ENCODE measurements around the gene BMPR1A. TPM values are rescaled to one million over a fixed set of nuclear protein-coding genes. Genes with fewer than 3 reads are reported as not detected.

BMPR1A gene
- total RNA-seq, 1 experiment from 2014 or later: 42.6 TPM

DNA sequence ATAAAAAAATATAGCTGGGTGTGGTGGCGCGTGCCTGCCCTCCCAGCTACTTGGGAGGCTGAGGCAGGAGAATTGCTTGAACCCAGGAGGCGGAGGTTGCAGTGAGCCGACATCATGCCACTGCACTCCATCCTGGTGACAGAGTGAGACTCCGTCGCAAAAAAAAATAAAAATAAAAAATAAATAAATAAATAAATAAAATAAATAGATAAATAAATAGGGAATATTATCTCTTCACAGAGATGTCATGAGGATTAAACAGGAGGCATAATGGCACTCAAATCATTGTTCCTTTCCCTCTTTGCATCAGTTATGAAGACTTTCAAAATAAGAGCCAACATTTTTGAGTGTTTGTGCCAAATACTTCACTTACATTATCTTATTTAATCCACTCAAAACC, 32.0 kb upstream of the BMPR1A start:
- no peaks in the 10 kb centered on the region for H4K20me1 ChIP-seq (ENCODE audit: insufficient read depth)
- H3K4me2 ChIP-seq (ENCODE audit: low read length): no peak overlapping the region
- H3K9me3 ChIP-seq (ENCODE audit: control insufficient read depth in 1 of 2, insufficient read depth in 1 of 2, low read depth in 1 of 2, low read length in 2 of 2): no peaks in the 10 kb centered on the region
- no peaks in the 10 kb centered on the region for H3K36me3 ChIP-seq (ENCODE audit: control insufficient read depth in 1 of 2, insufficient read depth in 2 of 2, low read length in 2 of 2)
- H3K27me3 ChIP-seq (ENCODE audit: insufficient read depth, low read length): no peaks in the 10 kb centered on the region
- H2AFZ ChIP-seq (ENCODE audit: low read depth, low read length, poor library complexity, severe bottlenecking): no peak overlapping the region
- ChIA-PET RAD21 (ENCODE audit: low non-redundant PET in 1 of 2, low total read pairs in 2 of 2, uncharacterized antibody in 2 of 2, unreplicated experiment in 2 of 2) (no interaction called here), CTCF (no interaction called here), POLR2A (no interaction called here)
- no peak overlapping the region for H3K9ac ChIP-seq (ENCODE audit: low read length)
- intact Hi-C loops (cut with micrococcal nuclease): no loop called here
- H3K79me2 ChIP-seq (ENCODE audit: insufficient read depth, low read length): no peaks in the 10 kb centered on the region
- DNase-seq (ENCODE audit: low read depth, low spot score) (no peak), ATAC-seq (no peak)
- H3K27ac ChIP-seq (ENCODE audit: low read depth, low read length): no peak overlapping the region
- H3K4me3 ChIP-seq (replicated peaks in 1 of 2; ENCODE audit: low read depth in 1 of 2, low read length in 2 of 2): no peak overlapping the region
- no TSS peak for BruUV-seq (replicated peaks)
- H3K9me2 ChIP-seq (ENCODE audit: insufficient read depth): no peaks in the 10 kb centered on the region
- TF ChIP-seq ZNF274 (IDR thresholded peaks at IDR 0.05; ENCODE audit: low read depth, low read length) (no peak), ELF1 (IDR thresholded peaks at IDR 0.05; ENCODE audit: borderline replicate concordance, low read depth) (no peak), FOSL1 (IDR thresholded peaks at IDR 0.05; ENCODE audit: low read depth) (no peak), EGR1 (IDR thresholded peaks at IDR 0.05; ENCODE audit: low read depth) (no peak), EZH2phosphoT487 (IDR thresholded peaks at IDR 0.05; ENCODE audit: borderline replicate concordance) (no peak), POLR2AphosphoS5 (IDR thresholded peaks at IDR 0.05; ENCODE audit: low read depth, low read length) (no peak), RAD21 (IDR thresholded peaks at IDR 0.05; ENCODE audit: low read depth) (no peak), POLR2A (IDR thresholded peaks at IDR 0.05; ENCODE audit: borderline replicate concordance, extremely low read depth, insufficient read depth, insufficient read length) (no peak), SP1 (IDR thresholded peaks at IDR 0.05; ENCODE audit: low read depth) (no peak), ZFX (IDR thresholded peaks at IDR 0.05) (no peak)
- TF ChIP-seq, protein P1, sequence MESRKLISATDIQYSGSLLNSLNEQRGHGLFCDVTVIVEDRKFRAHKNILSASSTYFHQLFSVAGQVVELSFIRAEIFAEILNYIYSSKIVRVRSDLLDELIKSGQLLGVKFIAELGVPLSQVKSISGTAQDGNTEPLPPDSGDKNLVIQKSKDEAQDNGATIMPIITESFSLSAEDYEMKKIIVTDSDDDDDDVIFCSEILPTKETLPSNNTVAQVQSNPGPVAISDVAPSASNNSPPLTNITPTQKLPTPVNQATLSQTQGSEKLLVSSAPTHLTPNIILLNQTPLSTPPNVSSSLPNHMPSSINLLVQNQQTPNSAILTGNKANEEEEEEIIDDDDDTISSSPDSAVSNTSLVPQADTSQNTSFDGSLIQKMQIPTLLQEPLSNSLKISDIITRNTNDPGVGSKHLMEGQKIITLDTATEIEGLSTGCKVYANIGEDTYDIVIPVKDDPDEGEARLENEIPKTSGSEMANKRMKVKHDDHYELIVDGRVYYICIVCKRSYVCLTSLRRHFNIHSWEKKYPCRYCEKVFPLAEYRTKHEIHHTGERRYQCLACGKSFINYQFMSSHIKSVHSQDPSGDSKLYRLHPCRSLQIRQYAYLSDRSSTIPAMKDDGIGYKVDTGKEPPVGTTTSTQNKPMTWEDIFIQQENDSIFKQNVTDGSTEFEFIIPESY (IDR thresholded peaks at IDR 0.05; ENCODE audit: extremely low read depth, insufficient replicate concordance, low read length): no peak
- TF ChIP-seq, protein P2, sequence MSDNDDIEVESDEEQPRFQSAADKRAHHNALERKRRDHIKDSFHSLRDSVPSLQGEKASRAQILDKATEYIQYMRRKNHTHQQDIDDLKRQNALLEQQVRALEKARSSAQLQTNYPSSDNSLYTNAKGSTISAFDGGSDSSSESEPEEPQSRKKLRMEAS (IDR thresholded peaks at IDR 0.05): no peak
- no peaks in the 10 kb centered on the region for H3K4me1 ChIP-seq (ENCODE audit: control insufficient read depth in 1 of 2, insufficient read depth in 2 of 2, low read length in 2 of 2)
